Gastrocnemius medialis (tissue), 4 donors: ENCODE measurements around the gene OR11H6. TPM values are rescaled to one million over a fixed set of nuclear protein-coding genes. Genes with fewer than 3 reads are reported as not detected.
"Not testable (repeated sequence)": the region's sequence is repeated elsewhere in the genome, so short reads cannot be mapped to it uniquely, and the experiment has no call there.

ENCODE experiments used
- ATAC-seq, 2 donors: fragments of 150-250 bp; one replicate each; pipeline ENCODE4 v1.9.1; 2016
- DNase-seq, 2 donors: peaks; one replicate each; pipeline ENCODE4 v3.0.0-alpha.2; 2019
- H3K27ac ChIP-seq, 4 donors: fragments of 200-600 bp; sonication (generic); 1 replicate in 1 of 4; 2 replicates in 3 of 4; pipeline ENCODE4 v1.5.1; 2016 to 2018; ENCODE audit warnings: mild to moderate bottlenecking in 2 of 4, moderate library complexity in 1 of 4
- H3K27me3 ChIP-seq, 3 donors: fragments of 200-600 bp; sonication (generic) in 2 of 3; 1 replicate in 1 of 3; 2 replicates in 2 of 3; pipeline versions ENCODE4 v1.5.1 to v1.6.0; 2016 to 2019; ENCODE audit warnings: mild to moderate bottlenecking in 1 of 3, moderate library complexity in 1 of 3
- H3K36me3 ChIP-seq, 2 donors: fragments of 200-600 bp; sonication (generic) in 1 of 2; one replicate each; pipeline ENCODE4 v1.5.1; 2017 to 2018
- H3K4me1 ChIP-seq, 2 donors: fragments of 200-600 bp; sonication (generic) in 1 of 2; one replicate each; pipeline ENCODE4 v1.5.1; 2016 to 2017; ENCODE audit warnings: mild to moderate bottlenecking in 2 of 2
- H3K4me3 ChIP-seq, 4 donors: fragments of 200-600 bp; sonication (generic) in 3 of 4; 1 replicate in 1 of 4; 2 replicates in 3 of 4; pipeline ENCODE4 v1.5.1; 2016 to 2019; ENCODE audit warnings: mild to moderate bottlenecking in 2 of 4
- H3K9me3 ChIP-seq, 3 donors: fragments of 200-600 bp; sonication (generic) in 2 of 3; 1 replicate in 1 of 3; 2 replicates in 2 of 3; pipeline ENCODE4 v1.5.1; 2016 to 2019
- POLR2A ChIP-seq, 2 donors: fragments of 450-650 bp; IDR thresholded peaks; one replicate each; pipeline ENCODE4 v1.6.1; 2017; ENCODE audit warnings: antibody characterized with exemption in 2 of 2, mild to moderate bottlenecking in 2 of 2, moderate library complexity in 2 of 2
- in situ Hi-C, 4 donors: fragments of 200-750 bp; cut with MboI; loops; one replicate each; pipeline versions ENCODE4 v1.15.0 to v1.8.0; 2017; ENCODE audit warnings: low sequenced_read_pairs in 4 of 4
- intact Hi-C: fragments of 100-400 bp; cut with DNase I; formaldehyde crosslinking; loops from one replicate; pipeline ENCODE4 v1.15.1; 2023; ENCODE audit warnings: low total_unique reads
- total RNA-seq, 4 donors: library from RNA; depleted of rRNA; stranded (reverse); fragments of >200 nt; gene quantifications; one replicate each; pipeline versions ENCODE4 v1.1.0 to v1.2.3, GENCODE V29; 2016
- TF ChIP-seq, protein P1 (sequence below), 5 experiments: fragments of 450-650 bp in 3 of 5; fragments of 200-600 bp in 2 of 5; sonication (generic) in 2 of 5; IDR thresholded peaks in 4 of 5; conservative IDR thresholded peaks in 1 of 5; 1 replicate in 4 of 5; 2 replicates in 1 of 5; pipeline ENCODE4 v1.5.1; 2016 to 2019; ENCODE audit warnings: antibody characterized with exemption in 5 of 5, mild to moderate bottlenecking in 3 of 5, moderate library complexity in 3 of 5

The OR11H6 gene
- total RNA-seq, 4 donors from 2014 or later = not detected

DNA sequence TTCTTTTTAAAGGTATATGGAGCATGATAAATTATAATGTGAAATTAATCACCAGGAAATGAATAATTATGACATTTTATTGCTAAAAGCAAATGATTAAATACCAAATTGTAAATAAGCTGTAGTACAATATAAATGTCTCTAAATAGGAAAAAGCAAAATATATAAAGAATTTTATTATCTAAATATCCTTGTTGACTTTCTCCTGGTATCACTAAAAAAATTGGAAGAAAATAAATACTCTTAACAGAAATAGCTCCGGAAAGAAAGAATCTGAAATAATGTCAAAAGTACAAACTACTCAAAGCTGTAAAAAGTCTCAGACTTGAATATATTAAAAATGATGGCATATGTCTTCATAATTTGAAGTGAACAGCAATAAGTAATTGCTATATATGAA, 5.2 kb downstream of the OR11H6 start, which contains the start of gene OR11H7:
TSS of gene OR11H7 (plus strand) at position 301 of the 400 bp plus-strand sequence.
- in situ Hi-C loops (no loop called here), intact Hi-C loops (no loop called here)
- H3K27me3 ChIP-seq = no peaks in the 10 kb centered on the region
- no peaks in the 10 kb centered on the region for H3K36me3 ChIP-seq
- no peak for TF ChIP-seq POLR2A (IDR thresholded peaks at IDR 0.05)
- TF ChIP-seq, protein P1, sequence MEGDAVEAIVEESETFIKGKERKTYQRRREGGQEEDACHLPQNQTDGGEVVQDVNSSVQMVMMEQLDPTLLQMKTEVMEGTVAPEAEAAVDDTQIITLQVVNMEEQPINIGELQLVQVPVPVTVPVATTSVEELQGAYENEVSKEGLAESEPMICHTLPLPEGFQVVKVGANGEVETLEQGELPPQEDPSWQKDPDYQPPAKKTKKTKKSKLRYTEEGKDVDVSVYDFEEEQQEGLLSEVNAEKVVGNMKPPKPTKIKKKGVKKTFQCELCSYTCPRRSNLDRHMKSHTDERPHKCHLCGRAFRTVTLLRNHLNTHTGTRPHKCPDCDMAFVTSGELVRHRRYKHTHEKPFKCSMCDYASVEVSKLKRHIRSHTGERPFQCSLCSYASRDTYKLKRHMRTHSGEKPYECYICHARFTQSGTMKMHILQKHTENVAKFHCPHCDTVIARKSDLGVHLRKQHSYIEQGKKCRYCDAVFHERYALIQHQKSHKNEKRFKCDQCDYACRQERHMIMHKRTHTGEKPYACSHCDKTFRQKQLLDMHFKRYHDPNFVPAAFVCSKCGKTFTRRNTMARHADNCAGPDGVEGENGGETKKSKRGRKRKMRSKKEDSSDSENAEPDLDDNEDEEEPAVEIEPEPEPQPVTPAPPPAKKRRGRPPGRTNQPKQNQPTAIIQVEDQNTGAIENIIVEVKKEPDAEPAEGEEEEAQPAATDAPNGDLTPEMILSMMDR (IDR thresholded peaks at IDR 0.05 in 4 of 5, conservative IDR thresholded peaks at IDR 0.05 in 1 of 5) = no peak
- H3K4me1 ChIP-seq = no peaks in the 10 kb centered on the region
- H3K4me3 ChIP-seq = no peak within 1 kb of the TSS
- ATAC-seq (no peak), DNase-seq (no peak)
- H3K9me3 ChIP-seq = no peaks in the 10 kb centered on the region
- H3K27ac ChIP-seq = no peak within 1 kb of the TSS

DNA sequence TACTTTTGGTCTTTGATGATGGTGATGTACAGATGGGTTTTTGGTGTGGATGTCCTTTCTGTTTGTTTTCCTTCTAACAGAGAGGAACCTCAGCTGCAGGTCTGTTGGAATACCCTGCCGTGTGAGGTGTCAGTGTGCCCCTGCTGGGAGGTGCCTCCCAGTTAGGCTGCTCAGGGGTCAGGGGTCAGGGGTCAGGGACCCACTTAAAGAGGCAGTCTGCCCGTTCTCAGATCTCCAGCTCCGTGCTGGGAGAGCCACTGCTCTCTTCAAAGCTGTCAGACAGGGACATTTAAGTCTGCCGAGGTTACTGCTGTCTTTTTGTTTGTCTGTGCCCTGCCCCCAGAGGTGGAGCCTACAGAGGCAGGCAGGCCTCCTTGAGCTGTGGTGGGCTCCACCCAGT, 11.9 kb downstream of the OR11H6 start:
- intact Hi-C loops, H3K27me3 ChIP-seq, ATAC-seq, H3K9me3 ChIP-seq, in situ Hi-C loops, H3K4me3 ChIP-seq, H3K36me3 ChIP-seq, DNase-seq, H3K27ac ChIP-seq, H3K4me1 ChIP-seq: not testable (repeated sequence)

DNA sequence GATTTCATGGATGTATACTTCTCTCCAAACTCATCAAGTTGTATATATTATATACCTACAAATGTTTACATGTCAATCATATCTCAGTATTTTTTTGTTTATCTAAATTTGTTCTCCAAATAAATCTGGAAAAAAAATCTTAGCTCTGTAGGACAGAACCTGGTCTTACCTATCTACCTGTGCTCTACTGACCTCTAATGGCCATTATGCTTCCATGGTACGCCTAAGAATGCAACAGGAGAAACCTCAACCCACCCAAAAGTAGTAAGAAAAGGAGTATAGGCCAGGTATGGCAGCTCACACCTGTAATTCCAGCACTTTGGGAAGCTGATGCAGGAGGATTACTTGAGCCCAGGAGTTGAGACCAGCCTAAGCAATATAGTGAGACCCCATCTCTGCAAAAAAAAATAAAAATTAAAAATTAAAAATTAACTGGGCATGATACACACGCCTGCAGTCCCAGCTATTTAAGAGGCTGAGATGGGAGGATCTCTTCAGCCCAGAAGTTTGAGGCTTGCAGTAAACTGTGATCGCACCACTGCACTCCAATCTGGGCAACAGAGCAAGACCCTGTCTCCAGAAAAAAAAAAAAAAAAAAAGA, 24.2 kb downstream of the OR11H6 start:
- in situ Hi-C loops = no loop called here
- no peak for ATAC-seq
- no peak overlapping the region for H3K4me3 ChIP-seq
- H3K9me3 ChIP-seq = peaks cover 0 to 6% (median 0%) of the 10 kb centered on the region in 3 donors
- DNase-seq = no peak
- no peaks in the 10 kb centered on the region for H3K36me3 ChIP-seq
- no peak overlapping the region for H3K27ac ChIP-seq
- no peaks in the 10 kb centered on the region for H3K27me3 ChIP-seq
- intact Hi-C loops = no loop called here
- TF ChIP-seq, protein P1 (IDR thresholded peaks at IDR 0.05 in 4 of 5, conservative IDR thresholded peaks at IDR 0.05 in 1 of 5) = no peak
- no peak for TF ChIP-seq POLR2A (IDR thresholded peaks at IDR 0.05)
- H3K4me1 ChIP-seq = no peaks in the 10 kb centered on the region

DNA sequence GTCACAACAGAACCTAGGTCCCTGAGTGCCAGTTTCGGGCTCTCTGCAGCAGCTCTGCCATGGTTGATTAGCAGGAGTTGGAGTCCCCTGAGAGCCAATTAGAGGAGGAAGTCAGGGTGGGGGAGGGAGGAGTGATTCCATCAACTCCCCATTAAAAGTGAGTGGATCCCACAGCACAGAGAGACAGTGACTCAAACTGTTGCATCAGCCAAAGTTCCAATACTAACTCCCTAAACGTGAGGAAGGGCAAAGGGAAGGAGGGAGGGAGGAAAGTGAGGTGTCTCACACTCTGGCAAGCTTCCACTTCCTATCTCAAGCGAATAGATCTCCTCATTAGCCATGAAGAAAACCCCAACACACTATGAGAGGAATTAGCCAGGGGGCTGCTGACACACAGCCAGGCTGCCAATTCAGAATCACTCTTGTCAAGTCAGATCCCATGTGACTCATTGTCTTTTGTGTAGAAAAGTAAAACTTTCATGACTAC, 39.2 kb downstream of the OR11H6 start:
- Histone ChIP-seq H3K4me3 (no peak overlapping the region), H3K27ac (no peak overlapping the region), H3K9me3 (no peaks in the 10 kb centered on the region), H3K27me3 (no peaks in the 10 kb centered on the region), H3K36me3 (no peaks in the 10 kb centered on the region), H3K4me1 (no peaks in the 10 kb centered on the region)
- no peak for ATAC-seq
- intact Hi-C loops = no loop called here
- DNase-seq = no peak
- TF ChIP-seq, protein P1 (IDR thresholded peaks at IDR 0.05 in 4 of 5, conservative IDR thresholded peaks at IDR 0.05 in 1 of 5) = no peak
- no peak for TF ChIP-seq POLR2A (IDR thresholded peaks at IDR 0.05)
- in situ Hi-C loops = no loop called here

DNA sequence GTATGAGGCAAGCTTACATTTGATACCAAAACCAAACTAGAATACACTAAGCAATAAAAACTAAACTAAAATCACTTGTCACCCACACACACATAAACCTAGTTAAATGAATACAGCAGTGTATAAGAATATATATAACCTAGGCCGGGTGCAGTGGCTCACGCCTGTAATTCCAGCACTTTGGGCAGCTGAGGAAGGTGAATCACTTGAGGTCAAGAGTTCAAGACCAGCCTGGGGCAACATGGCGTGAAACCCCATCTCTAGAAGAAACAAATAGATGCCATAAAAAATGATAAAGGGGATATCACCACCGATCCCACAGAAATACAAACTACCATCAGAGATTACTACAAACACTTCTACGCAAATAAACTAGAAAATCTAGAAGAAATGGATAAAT, 40.9 kb downstream of the OR11H6 start:
- DNase-seq, H3K36me3 ChIP-seq, H3K4me1 ChIP-seq, ATAC-seq, intact Hi-C loops, H3K27me3 ChIP-seq, H3K9me3 ChIP-seq, in situ Hi-C loops, H3K4me3 ChIP-seq, H3K27ac ChIP-seq: not testable (repeated sequence)

DNA sequence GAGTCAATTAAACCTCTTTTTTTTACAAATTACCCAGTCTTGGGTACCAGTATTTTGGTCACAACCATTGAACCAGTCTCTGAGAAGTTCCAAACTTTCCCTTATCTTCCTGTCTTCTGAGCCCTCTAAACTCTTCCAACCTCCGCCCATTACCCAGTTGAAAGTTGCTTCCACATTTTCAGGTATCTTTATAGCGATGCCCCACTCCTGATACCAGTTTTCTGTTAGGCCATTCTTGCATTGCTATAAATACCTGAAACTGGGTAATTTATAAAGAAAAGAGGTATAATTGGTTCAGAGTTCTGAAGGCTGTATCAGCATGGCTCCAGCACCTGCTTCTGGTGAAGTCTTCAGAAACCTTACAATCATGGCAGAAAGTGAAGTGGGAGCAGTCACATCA, 50.6 kb downstream of the OR11H6 start:
- TF ChIP-seq, protein P1 (IDR thresholded peaks at IDR 0.05 in 4 of 5, conservative IDR thresholded peaks at IDR 0.05 in 1 of 5) = no peak
- TF ChIP-seq POLR2A (IDR thresholded peaks at IDR 0.05) = no peak
- no peak for DNase-seq
- H3K4me3 ChIP-seq = no peak overlapping the region
- H3K27ac ChIP-seq = no peak overlapping the region
- H3K9me3 ChIP-seq = no peaks in the 10 kb centered on the region
- ATAC-seq = no peak
- intact Hi-C loops (loop anchor here (10.0 kb wide), 1 partner anchor 1071 kb away; no protein-coding TSS in a partner anchor), in situ Hi-C loops (no loop called here)
- H3K27me3 ChIP-seq = no peaks in the 10 kb centered on the region
- H3K4me1 ChIP-seq = no peaks in the 10 kb centered on the region
- H3K36me3 ChIP-seq = no peaks in the 10 kb centered on the region
